A673 (cell line): ENCODE results near the gene OTX2. TPM values are rescaled to one million over a fixed set of nuclear protein-coding genes. Genes with fewer than 3 reads are reported as not detected.

Experiments
- BruUV-seq: library from RNA; stranded (reverse); fragments of 400-500 nt; replicated peaks from 2 replicates; lab custom pipeline; 2021; lab: Mats Ljungman, UMichigan
- CTCF ChIA-PET: fragments of 300-600 bp; sonication (Branson Sonifier 250); formaldehyde crosslinking; loops from one replicate; lab custom pipeline; 2022; ENCODE audit warnings: antibody characterized with exemption; lab: Charles Lee
- POLR2A ChIA-PET: fragments of 300-600 bp; sonication (Branson Sonifier 250); formaldehyde crosslinking; loops from one replicate; lab custom pipeline; 2022; ENCODE audit warnings: antibody characterized with exemption; ENCODE audit not compliant: low non-redundant PET; lab: Charles Lee
- DNase-seq: peaks from one replicate; pipeline ENCODE4 v3.0.0-alpha.2; 2015; ENCODE audit warnings: low spot score
- H3K27ac ChIP-seq: fragments of 200-600 bp; sonication (generic); 2 replicates; pipeline ENCODE4 v1.5.1; 2016; ENCODE audit warnings: mixed run types, low read depth, mild to moderate bottlenecking, mixed read lengths, antibody characterized with exemption, low read length; ENCODE audit not compliant: poor library complexity, severe bottlenecking
- H3K27me3 ChIP-seq: fragments of 200-600 bp; sonication (generic); replicated peaks from 2 replicates; pipeline ENCODE4 v1.6.1; 2017; ENCODE audit warnings: mixed run types, low read depth, mild to moderate bottlenecking, mixed read lengths, antibody characterized with exemption, low read length; ENCODE audit not compliant: insufficient read depth, poor library complexity
- H3K36me3 ChIP-seq: fragments of 200-600 bp; sonication (generic); 2 replicates; pipeline ENCODE4 v1.6.1; 2016; ENCODE audit warnings: mixed run types, mild to moderate bottlenecking, mixed read lengths, antibody characterized with exemption, low read length; ENCODE audit not compliant: insufficient read depth, poor library complexity, severe bottlenecking
- H3K4me1 ChIP-seq: fragments of 200-600 bp; sonication (generic); 2 replicates; pipeline ENCODE4 v1.6.1; 2017; ENCODE audit warnings: mixed run types, mild to moderate bottlenecking, mixed read lengths, antibody characterized with exemption, low read length; ENCODE audit not compliant: insufficient read depth, poor library complexity, severe bottlenecking
- H3K4me3 ChIP-seq: fragments of 200-600 bp; sonication (generic); 2 replicates; pipeline ENCODE4 v1.5.1; 2016; ENCODE audit warnings: low read depth, mixed run types, mild to moderate bottlenecking, mixed read lengths, low read length; ENCODE audit not compliant: poor library complexity, severe bottlenecking
- H3K9me3 ChIP-seq: fragments of 200-600 bp; sonication (generic); 2 replicates; pipeline ENCODE4 v1.6.1; 2016; ENCODE audit warnings: mixed run types, low read depth, mild to moderate bottlenecking, mixed read lengths, antibody characterized with exemption, low read length; ENCODE audit not compliant: poor library complexity, severe bottlenecking
- CTCF ChIP-seq: fragments of 300-800, 200-600 bp; sonication (generic); conservative IDR thresholded peaks from 2 replicates; pipeline ENCODE4 v1.5.1; 2017; ENCODE audit warnings: low read depth, mild to moderate bottlenecking, antibody characterized with exemption, low read length, moderate library complexity, mixed read lengths
- EZH2 ChIP-seq: fragments of 200-600 bp; sonication (generic); IDR thresholded peaks from 2 replicates; pipeline ENCODE4 v1.6.1; 2017; ENCODE audit warnings: borderline replicate concordance, low read depth, mild to moderate bottlenecking, mixed read lengths, antibody characterized with exemption, low read length; ENCODE audit not compliant: poor library complexity, severe bottlenecking
- intact Hi-C: fragments of 100-400 bp; cut with micrococcal nuclease; formaldehyde crosslinking; loops from one replicate; pipeline ENCODE4 v1.10.0; 2022; ENCODE audit not compliant: unreplicated experiment
- total RNA-seq: library from RNA; stranded (reverse); gene quantifications from 2 replicates; pipeline ENCODE4 v1.2.3, GENCODE V29; 2021

OTX2 gene
- total RNA-seq, 1 experiment from 2014 or later = 129 TPM

GRCh38 chr14:56810836-56811592 is 735 bp upstream of the OTX2 start:
- peak overlapping the region; percentile 71 for H3K4me3 ChIP-seq
- H3K36me3 ChIP-seq = peaks cover 41% of the 10 kb centered on the region
- peak; percentile 52 for DNase-seq
- ChIA-PET POLR2A (no interaction called here), CTCF (no interaction called here)
- no peak for TF ChIP-seq EZH2
- no peak for TF ChIP-seq CTCF
- peak overlapping the region; percentile 95 for H3K27ac ChIP-seq
- H3K27me3 ChIP-seq = no peaks in the 10 kb centered on the region
- H3K4me1 ChIP-seq = no peaks in the 10 kb centered on the region
- BruUV-seq = TSS peak; percentile 80
- no peaks in the 10 kb centered on the region for H3K9me3 ChIP-seq
- intact Hi-C loops = loop anchor here (5.0 to 10.0 kb wide), 4 partner anchors 231 to 376 kb away; no protein-coding TSS in a partner anchor

GRCh38 chr14:56809270-56810146 is 771 bp downstream of the OTX2 start:
- intact Hi-C loops = loop anchor here (5.0 to 10.0 kb wide), 5 partner anchors 145 to 378 kb away; no protein-coding TSS in a partner anchor
- POLR2A ChIA-PET = interaction anchor here (0.7 to 0.8 kb wide), 2 partner anchors 11 to 13 kb away, joined by 3 to 6 read pairs; no protein-coding TSS in a partner anchor

More at GRCh38 chr14:56809270-56810146, 771 bp downstream of the OTX2 start:
- CTCF ChIA-PET = no interaction called here
- Histone ChIP-seq H3K27ac (peak overlapping the region; percentile 95), H3K4me1 (no peaks in the 10 kb centered on the region), H3K4me3 (peak overlapping the region; percentile 71), H3K36me3 (peaks cover 54% of the 10 kb centered on the region), H3K27me3 (no peaks in the 10 kb centered on the region), H3K9me3 (no peaks in the 10 kb centered on the region)
- TF ChIP-seq EZH2 = no peak
- no peak for TF ChIP-seq CTCF
- peak; percentile 31 for DNase-seq
- TSS peak; percentile 54 for BruUV-seq
